Stimulated activated CD4-positive, alpha-beta T cell treated with anti-CD3 and anti-CD28 coated beads, Interleukin-2, amount 100 ng/mL, for 4 hours (primary cell): ENCODE results near the gene IFNGR1.
"Not testable (repeated sequence)": the region's sequence is repeated elsewhere in the genome, so short reads cannot be mapped to it uniquely, and the experiment has no call there.

Source experiments
- DNase-seq: peaks from one replicate; pipeline ENCODE4 v3.0.0-alpha.2; 2020; ENCODE audit warnings: low read depth

The IFNGR1 gene

GRCh38 chr6:137218917-137219663 lies at the start of gene IFNGR1:
Gene IFNGR1 (minus strand): TSS chr6:137219385. CDS start chr6:137219327, 58 bp downstream.
- peak; percentile 93 for DNase-seq

- DNase-seq, result no peak
Observed at GRCh38 chr6:137268911-137269310, 49.7 kb upstream of the IFNGR1 start.

GRCh38 chr6:137266309-137266586 lies 47.1 kb upstream of the IFNGR1 start:
- DNase-seq, result no peak

- DNase-seq, result no peak
Observed at GRCh38 chr6:137265561-137266308, 46.5 kb upstream of the IFNGR1 start.

GRCh38 chr6:137264311-137265075 lies 45.3 kb upstream of the IFNGR1 start:
- DNase-seq, result no peak

GRCh38 chr6:137261761-137262160 lies 42.6 kb upstream of the IFNGR1 start:
- no peak for DNase-seq

- no peak for DNase-seq
Observed at GRCh38 chr6:137261361-137261760, 42.2 kb upstream of the IFNGR1 start.

GRCh38 chr6:137260217-137260616 lies 41.0 kb upstream of the IFNGR1 start:
- DNase-seq, result no peak

GRCh38 chr6:137259349-137259748 lies 40.2 kb upstream of the IFNGR1 start:
- no peak for DNase-seq

GRCh38 chr6:137258170-137258569 lies 39.0 kb upstream of the IFNGR1 start:
- no peak for DNase-seq

- no peak for DNase-seq
Observed at GRCh38 chr6:137256350-137257103, 37.3 kb upstream of the IFNGR1 start.

- no peak for DNase-seq
Observed at GRCh38 chr6:137254966-137255365, 35.8 kb upstream of the IFNGR1 start.

GRCh38 chr6:137254430-137254829 lies 35.2 kb upstream of the IFNGR1 start:
- DNase-seq, result not testable (repeated sequence)

GRCh38 chr6:137248702-137249101 lies 29.5 kb upstream of the IFNGR1 start:
- no peak for DNase-seq

- no peak for DNase-seq
Observed at GRCh38 chr6:137247724-137248123, 28.5 kb upstream of the IFNGR1 start.

- no peak for DNase-seq
Observed at GRCh38 chr6:137246791-137247202, 27.6 kb upstream of the IFNGR1 start.

GRCh38 chr6:137246164-137246563 lies 27.0 kb upstream of the IFNGR1 start:
- DNase-seq, result no peak

GRCh38 chr6:137241481-137242038 lies 22.4 kb upstream of the IFNGR1 start:
- no peak for DNase-seq

GRCh38 chr6:137240168-137240567 lies 21.0 kb upstream of the IFNGR1 start:
- no peak for DNase-seq

- DNase-seq, result no peak
Observed at GRCh38 chr6:137237413-137238170, 18.4 kb upstream of the IFNGR1 start.
